GM12878 (cell line): ENCODE measurements around the gene KLHL3. TPM values are rescaled to one million over a fixed set of nuclear protein-coding genes. Genes with fewer than 3 reads are reported as not detected.

ENCODE experiments used
- ATAC-seq: fragments of 200-7000 bp; cut with Tn5 transposase; 3 replicates; pipeline ENCODE4 v1.9.1; 2020; ENCODE audit warnings: mild to moderate bottlenecking, moderate library complexity
- BruUV-seq: library from RNA; stranded (reverse); fragments of 400-500 nt; replicated peaks from 2 replicates; lab custom pipeline; 2021; lab: Mats Ljungman, UMichigan
- CTCF ChIA-PET: fragments of 300-600 bp; sonication (Branson Sonifier 250); formaldehyde crosslinking; extraction: SDS; loops from one replicate; lab custom pipeline; 2021; ENCODE audit warnings: inconsistent platforms; lab: Yijun Ruan, JAX
- POLR2A ChIA-PET: fragments of 350-600 bp; formaldehyde crosslinking; extraction: SDS; loops from one replicate; lab custom pipeline; 2021; ENCODE audit warnings: inconsistent platforms; lab: Charles Lee
- RAD21 ChIA-PET: fragments of 300-600 bp; sonication (Branson Sonifier 250); formaldehyde crosslinking; loops from one replicate; lab custom pipeline; 2023; ENCODE audit warnings: antibody characterized with exemption; ENCODE audit not compliant: unreplicated experiment; lab: Charles Lee
- SMC1A ChIA-PET: fragments of 300-600 bp; sonication (Branson Sonifier 250); formaldehyde crosslinking; loops from one replicate; lab custom pipeline; 2023; ENCODE audit not compliant: unreplicated experiment, uncharacterized antibody; lab: Charles Lee
- DNase-seq: peaks from one replicate; pipeline ENCODE4 v3.0.0-alpha.2; 2011; ENCODE audit warnings: low read depth, low spot score
- FAIRE-seq: peaks from 3 replicates; lab custom pipeline; 2011; peaks lifted over from hg19 to GRCh38; lab: Jason Lieb, UNC
- H2AFZ ChIP-seq: 2 replicates; pipeline ENCODE4 v1.6.0; 2011; ENCODE audit warnings: low read depth, low read length, control low read depth; ENCODE audit not compliant: control insufficient read depth
- H3K27ac ChIP-seq: 2 replicates; pipeline ENCODE4 v1.5.1; 2011; ENCODE audit warnings: control low read depth; ENCODE audit not compliant: control insufficient read depth, insufficient read depth
- H3K27me3 ChIP-seq, 2 experiments: replicated peaks in 1 of 2; 2 replicates each; pipeline versions ENCODE4 v1.6.0 to v1.6.1; 2011; ENCODE audit warnings: low read length in 1 of 2; ENCODE audit not compliant: control insufficient read depth in 2 of 2, insufficient read depth in 2 of 2
- H3K36me3 ChIP-seq, 2 experiments: 2 replicates each; pipeline ENCODE4 v1.5.1; 2011; ENCODE audit warnings: low read length in 1 of 2; ENCODE audit not compliant: control insufficient read depth in 2 of 2, insufficient read depth in 2 of 2
- H3K4me1 ChIP-seq: 2 replicates; pipeline ENCODE4 v1.6.1; 2011; ENCODE audit warnings: mild to moderate bottlenecking, low read length, moderate library complexity, mixed read lengths; ENCODE audit not compliant: control insufficient read depth, insufficient read depth
- H3K4me2 ChIP-seq: 2 replicates; pipeline ENCODE4 v1.6.0; 2011; ENCODE audit warnings: control low read depth; ENCODE audit not compliant: control insufficient read depth, insufficient read depth
- H3K4me3 ChIP-seq: fragments of 200-600 bp; sonication (generic); 2 replicates; pipeline ENCODE4 v1.5.1; 2016
- H3K79me2 ChIP-seq: 2 replicates; pipeline ENCODE4 v1.6.0; 2011; ENCODE audit warnings: low read length; ENCODE audit not compliant: control insufficient read depth, insufficient read depth
- H3K9ac ChIP-seq: 2 replicates; pipeline ENCODE4 v1.8.0; 2011; ENCODE audit warnings: low read length, control low read depth, mixed read lengths; ENCODE audit not compliant: control insufficient read depth, insufficient read depth
- H3K9me3 ChIP-seq: replicated peaks from 3 replicates; pipeline ENCODE4 v1.5.1; 2011; ENCODE audit warnings: mild to moderate bottlenecking, low read length; ENCODE audit not compliant: control insufficient read depth, insufficient read depth
- H4K20me1 ChIP-seq: 2 replicates; pipeline ENCODE4 v1.6.0; 2011; ENCODE audit not compliant: control insufficient read depth, insufficient read depth
- CBFB ChIP-seq: IDR thresholded peaks from 2 replicates; pipeline ENCODE4 v1.6.1; 2016; ENCODE audit warnings: antibody characterized with exemption, low read depth
- CHD4 ChIP-seq: fragments of 200-600 bp; sonication (generic); IDR thresholded peaks from 2 replicates; pipeline ENCODE4 v1.6.1; 2016; ENCODE audit warnings: mild to moderate bottlenecking
- HCFC1 ChIP-seq: fragments of 150-350 bp; IDR thresholded peaks from 2 replicates; pipeline ENCODE4 v1.6.1; 2014; ENCODE audit warnings: low read length
- HDAC6 ChIP-seq: fragments of 200-600 bp; sonication (generic); IDR thresholded peaks from one replicate; pipeline ENCODE4 v1.8.0; 2017; ENCODE audit warnings: antibody characterized with exemption; ENCODE audit not compliant: unreplicated experiment
- IKZF2 ChIP-seq, 2 experiments: fragments of 450-650 bp; IDR thresholded peaks; 2 replicates each; pipeline ENCODE4 v1.6.1; 2017; ENCODE audit warnings: mild to moderate bottlenecking in 2 of 2, moderate library complexity in 2 of 2
- IRF5 ChIP-seq: fragments of 450-650 bp; IDR thresholded peaks from 2 replicates; pipeline ENCODE4 v1.6.1; 2017; ENCODE audit warnings: borderline replicate concordance
- MAX ChIP-seq: IDR thresholded peaks from 2 replicates; pipeline ENCODE4 v1.6.1; 2012; ENCODE audit warnings: low read depth, low read length, improper control_type of control experiment
- MLLT1 ChIP-seq: fragments of 450-650 bp; IDR thresholded peaks from 2 replicates; pipeline ENCODE4 v1.6.1; 2016; ENCODE audit warnings: mild to moderate bottlenecking
- MYB ChIP-seq: fragments of 150-350 bp; IDR thresholded peaks from 2 replicates; pipeline ENCODE4 v1.6.1; 2014; ENCODE audit warnings: mild to moderate bottlenecking, low read depth, low read length, borderline replicate concordance
- NBN ChIP-seq: fragments of 450-650 bp; IDR thresholded peaks from 2 replicates; pipeline ENCODE4 v1.6.1; 2016
- NFXL1 ChIP-seq: fragments of 450-650 bp; IDR thresholded peaks from 2 replicates; pipeline ENCODE4 v1.6.1; 2017; ENCODE audit warnings: antibody characterized with exemption, mild to moderate bottlenecking, borderline replicate concordance
- SIX5 ChIP-seq: IDR thresholded peaks from 2 replicates; pipeline ENCODE4 v1.6.1; 2011; ENCODE audit warnings: mild to moderate bottlenecking, low read depth, low read length, moderate library complexity; ENCODE audit not compliant: severe bottlenecking
- SMAD1 ChIP-seq: fragments of 450-650 bp; IDR thresholded peaks from 2 replicates; pipeline ENCODE4 v1.6.1; 2018; ENCODE audit warnings: mild to moderate bottlenecking, low read depth; ENCODE audit not compliant: partially characterized antibody
- SUPT20H ChIP-seq: IDR thresholded peaks from 2 replicates; pipeline ENCODE4 v1.6.1; 2011; ENCODE audit warnings: low read depth, mild to moderate bottlenecking, low read length, moderate library complexity, borderline replicate concordance; ENCODE audit not compliant: control insufficient read depth
- ZBTB33 ChIP-seq: fragments of 450-650 bp; IDR thresholded peaks from 2 replicates; pipeline ENCODE4 v1.6.1; 2017; ENCODE audit warnings: mild to moderate bottlenecking
- ZNF384 ChIP-seq: IDR thresholded peaks from 2 replicates; pipeline ENCODE4 v1.6.1; 2012; ENCODE audit warnings: low read depth, mild to moderate bottlenecking, low read length, improper control_type of control experiment, borderline replicate concordance
- ZNF622 ChIP-seq: fragments of 450-650 bp; IDR thresholded peaks from 2 replicates; pipeline ENCODE4 v1.6.1; 2017; ENCODE audit warnings: mild to moderate bottlenecking, inconsistent platforms
- WGBS: methylation state at CpG from one replicate; pipeline ENCODE4 v1.1.6; 2016; ENCODE audit warnings: low lambda C conversion rate; ENCODE audit not compliant: insufficient replicate concordance, insufficient coverage; ENCODE audit errors: missing lambda C conversion rate; 5-methylcytosine and 5-hydroxymethylcytosine counted together
- in situ Hi-C: fragments of 300-500 bp; cut with MboI; formaldehyde crosslinking; loops from 9 replicates; pipeline ENCODE4 v1.14.3; 2018; ENCODE audit warnings: mixed read lengths
- intact Hi-C: fragments of 100-400 bp; cut with micrococcal nuclease; formaldehyde crosslinking; loops from one replicate; pipeline ENCODE4 v1.14.2; 2022; ENCODE audit not compliant: unreplicated experiment
- polyA plus RNA-seq, 11 experiments: library from polyadenylated mRNA; depleted of rRNA in 4 of 11; unstranded in 6 of 11; stranded (reverse) in 5 of 11; fragments of >200 nt; fragmentation: Nextera tagmentation in 4 of 11; fragmentation: Illumina TruSeq in 1 of 11; extraction: Ambion mirVana in 4 of 11; extraction: Trizol in 1 of 11; gene quantifications; 1 replicate in 1 of 11; 2 replicates in 10 of 11; pipeline versions ENCODE4 v1.2.1 to v1.2.3, GENCODE V29; 2011 to 2016; ENCODE audit warnings: inconsistent platforms in 2 of 11, missing spikeins in 2 of 11, low read depth in 1 of 11
- total RNA-seq, 4 experiments: library from RNA; depleted of rRNA in 3 of 4; stranded (reverse); fragments of >200 nt in 3 of 4; fragmentation: Illumina TruSeq in 1 of 4; extraction: Trizol in 1 of 4; gene quantifications; 2 replicates each; pipeline versions ENCODE4 v1.2.1 to v1.2.3, GENCODE V29; 2013 to 2021

The KLHL3 gene
- total and polyA plus RNA-seq, 10 of the 15 experiments (the other 5 are each of a cell fraction or from before 2014, with no cell fraction given) = 1.7 to 11.7 (median 5.6) TPM

- Histone ChIP-seq H3K9ac (no peak overlapping the region), H3K27ac (no peak overlapping the region), H3K27me3 (no peaks in the 10 kb centered on the region), H3K4me2 (no peak overlapping the region), H3K9me3 (no peaks in the 10 kb centered on the region), H3K36me3 (no peaks in the 10 kb centered on the region; a peak in 1 of 4 replicates), H3K4me3 (no peak overlapping the region), H3K4me1 (peaks cover 14% of the 10 kb centered on the region), H4K20me1 (no peaks in the 10 kb centered on the region), H2AFZ (no peak overlapping the region), H3K79me2 (no peaks in the 10 kb centered on the region)
- RAD21 ChIA-PET = interaction anchor here (0.7 to 2.1 kb wide), 2 partner anchors 8 to 74 kb away, joined by 3 to 5 read pairs; no protein-coding TSS in a partner anchor
- 86% methylated on average over 5 of the region's 5 CpGs for WGBS
- in situ Hi-C loops = loop anchor here (10.0 kb wide), 1 partner anchor 466 kb away; the partner anchor contains the start of gene NME5
- ATAC-seq (no peak), FAIRE-seq (no peak), DNase-seq (no peak)
- POLR2A ChIA-PET = no interaction called here
- intact Hi-C loops = no loop called here
- CTCF ChIA-PET = interaction anchor here (1.2 to 16.9 kb wide), 3 partner anchors 8 to 70 kb away, joined by 5 to 619 read pairs (median 39); partner anchors contain the start of gene KLHL3
- SMC1A ChIA-PET = interaction anchor here (1.0 to 1.9 kb wide), 2 partner anchors 9 kb away, joined by 4 to 7 read pairs; no protein-coding TSS in a partner anchor
- BruUV-seq = no TSS peak
- TF ChIP-seq MLLT1 = no peak
- TF ChIP-seq ZNF622 = no peak
- no peak for TF ChIP-seq SMAD1
- no peak for TF ChIP-seq CHD4
- no peak for TF ChIP-seq MAX
- no peak for TF ChIP-seq ZBTB33
- TF ChIP-seq SUPT20H = no peak
- no peak for TF ChIP-seq HCFC1
- no peak for TF ChIP-seq CBFB
- no peak for TF ChIP-seq MYB
- TF ChIP-seq IKZF2 (IDR thresholded peaks at IDR 0.05) = no peak
- no peak for TF ChIP-seq ZNF384
- no peak for TF ChIP-seq SIX5
- TF ChIP-seq HDAC6 = no peak
- no peak for TF ChIP-seq IRF5
- no peak for TF ChIP-seq NBN
- no peak for TF ChIP-seq NFXL1
Measured at GRCh38 chr5:137668637-137669036, 67.3 kb downstream of the KLHL3 start.
